ENCODE measurements around the gene EIF4G3.

GRCh38 chr1:21099034-21099868, 77.4 kb downstream of the EIF4G3 start:
- TF ChIP-seq POLR2A (IDR thresholded peaks at IDR 0.05): no peak
- TF ChIP-seq, protein P1, sequence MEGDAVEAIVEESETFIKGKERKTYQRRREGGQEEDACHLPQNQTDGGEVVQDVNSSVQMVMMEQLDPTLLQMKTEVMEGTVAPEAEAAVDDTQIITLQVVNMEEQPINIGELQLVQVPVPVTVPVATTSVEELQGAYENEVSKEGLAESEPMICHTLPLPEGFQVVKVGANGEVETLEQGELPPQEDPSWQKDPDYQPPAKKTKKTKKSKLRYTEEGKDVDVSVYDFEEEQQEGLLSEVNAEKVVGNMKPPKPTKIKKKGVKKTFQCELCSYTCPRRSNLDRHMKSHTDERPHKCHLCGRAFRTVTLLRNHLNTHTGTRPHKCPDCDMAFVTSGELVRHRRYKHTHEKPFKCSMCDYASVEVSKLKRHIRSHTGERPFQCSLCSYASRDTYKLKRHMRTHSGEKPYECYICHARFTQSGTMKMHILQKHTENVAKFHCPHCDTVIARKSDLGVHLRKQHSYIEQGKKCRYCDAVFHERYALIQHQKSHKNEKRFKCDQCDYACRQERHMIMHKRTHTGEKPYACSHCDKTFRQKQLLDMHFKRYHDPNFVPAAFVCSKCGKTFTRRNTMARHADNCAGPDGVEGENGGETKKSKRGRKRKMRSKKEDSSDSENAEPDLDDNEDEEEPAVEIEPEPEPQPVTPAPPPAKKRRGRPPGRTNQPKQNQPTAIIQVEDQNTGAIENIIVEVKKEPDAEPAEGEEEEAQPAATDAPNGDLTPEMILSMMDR (IDR thresholded peaks at IDR 0.05): no peak
